A549 (cell line): ENCODE results near the gene APRT. TPM values are rescaled to one million over a fixed set of nuclear protein-coding genes. Genes with fewer than 3 reads are reported as not detected.

ENCODE experiments used
- ATAC-seq, 2 experiments: fragments of 200-7000 bp in 1 of 2; fragments of >200 bp in 1 of 2; cut with Nextera tagmentation in 1 of 2; cut with Tn5 transposase in 1 of 2; 3 replicates each; pipeline versions ENCODE4 v1.8.0 to v1.9.1; 2018 to 2020; ENCODE audit warnings: mild to moderate bottlenecking in 1 of 2, moderate library complexity in 1 of 2
- CTCF ChIA-PET: fragments of 300-600 bp; sonication (Branson Sonifier 250); formaldehyde crosslinking; extraction: SDS; loops from one replicate; lab custom pipeline; 2021; ENCODE audit warnings: antibody characterized with exemption, inconsistent platforms; lab: Yijun Ruan, JAX
- POLR2A ChIA-PET: fragments of 350-600 bp; formaldehyde crosslinking; extraction: SDS; loops from one replicate; lab custom pipeline; 2021; ENCODE audit warnings: antibody characterized with exemption, inconsistent platforms; lab: Yijun Ruan, JAX
- DNase-seq, 2 experiments: peaks; one replicate each; pipeline versions ENCODE4 v3.0.0 to v3.0.0-alpha.2; 2011 to 2016; ENCODE audit warnings: low read depth in 1 of 2, low spot score in 1 of 2
- FAIRE-seq: peaks from 2 replicates; lab custom pipeline; 2011; peaks lifted over from hg19 to GRCh38; lab: Jason Lieb, UNC
- H3K27ac ChIP-seq, 2 experiments: fragments of >200 bp; sonication (Bioruptor Twin); formaldehyde crosslinking; 3 replicates each; pipeline ENCODE4 v1.5.1; 2016 to 2017
- H3K4me1 ChIP-seq: fragments of >200 bp; sonication (Bioruptor Twin); formaldehyde crosslinking; 3 replicates; pipeline ENCODE4 v1.6.1; 2016
- H3K4me2 ChIP-seq: fragments of >200 bp; sonication (Bioruptor Twin); formaldehyde crosslinking; 3 replicates; pipeline ENCODE4 v1.6.1; 2016
- H3K4me3 ChIP-seq: fragments of >200 bp; sonication (Bioruptor Twin); formaldehyde crosslinking; 3 replicates; pipeline ENCODE4 v1.5.1; 2016
- H3K9me3 ChIP-seq: fragments of >200 bp; sonication (Bioruptor Twin); formaldehyde crosslinking; 3 replicates; pipeline ENCODE4 v1.6.1; 2016
- CBX8 ChIP-seq: fragments of 200-600 bp; sonication (generic); IDR thresholded peaks from 2 replicates; pipeline ENCODE4 v1.6.1; 2016
- CTCF ChIP-seq: fragments of >200 bp; sonication (Bioruptor Twin); formaldehyde crosslinking; IDR thresholded peaks from 3 replicates; pipeline ENCODE4 v1.5.1; 2016
- EHF ChIP-seq: fragments of 250-450 bp; sonication (Bioruptor Pico); IDR thresholded peaks from 2 replicates; pipeline ENCODE4 v1.5.0; 2020; ENCODE audit warnings: mild to moderate bottlenecking
- EHMT2 ChIP-seq: fragments of 200-600 bp; sonication (generic); IDR thresholded peaks from 2 replicates; pipeline ENCODE4 v1.6.1; 2016; ENCODE audit warnings: antibody characterized with exemption, low read depth, mild to moderate bottlenecking, moderate library complexity
- FOSB ChIP-seq: fragments of 250-450 bp; sonication (Bioruptor Pico); IDR thresholded peaks from 2 replicates; pipeline ENCODE4 v1.5.0; 2020; ENCODE audit warnings: mild to moderate bottlenecking, moderate library complexity
- FOSL2 ChIP-seq, 2 experiments: fragments of 450-650 bp in 1 of 2; fragments of >200 bp in 1 of 2; sonication (Bioruptor Twin) in 1 of 2; formaldehyde crosslinking; IDR thresholded peaks; 2 replicates each; pipeline versions ENCODE4 v1.5.0 to v1.6.1; 2016 to 2020; ENCODE audit warnings: mild to moderate bottlenecking in 1 of 2, moderate library complexity in 1 of 2
- FOXS1 ChIP-seq: fragments of 250-450 bp; sonication (Bioruptor Pico); IDR thresholded peaks from 2 replicates; pipeline ENCODE4 v1.5.0; 2020; ENCODE audit warnings: mild to moderate bottlenecking, moderate library complexity
- HES2 ChIP-seq: fragments of >200 bp; sonication (Bioruptor Twin); formaldehyde crosslinking; IDR thresholded peaks from 2 replicates; pipeline ENCODE4 v1.6.1; 2016
- HOXA7 ChIP-seq: fragments of 250-450 bp; sonication (Bioruptor Pico); IDR thresholded peaks from 2 replicates; pipeline ENCODE4 v1.5.0; 2020; ENCODE audit warnings: mild to moderate bottlenecking, moderate library complexity
- HOXB13 ChIP-seq: fragments of 250-450 bp; sonication (Bioruptor Pico); IDR thresholded peaks from 2 replicates; pipeline ENCODE4 v1.5.0; 2020; ENCODE audit warnings: low read depth, mild to moderate bottlenecking, moderate library complexity
- KDM1A ChIP-seq: fragments of 200-600 bp; sonication (generic); IDR thresholded peaks from 2 replicates; pipeline ENCODE4 v1.6.1; 2016; ENCODE audit warnings: low read depth, mild to moderate bottlenecking
- MAFK ChIP-seq: fragments of 450-650 bp; IDR thresholded peaks from 2 replicates; pipeline ENCODE4 v1.6.1; 2014; ENCODE audit not compliant: partially characterized antibody
- MYC ChIP-seq: IDR thresholded peaks from 2 replicates; pipeline ENCODE4 v1.6.1; 2012; ENCODE audit warnings: mild to moderate bottlenecking, inconsistent platforms, low read length, improper control_type of control experiment, borderline replicate concordance
- NFE2L2 ChIP-seq: fragments of 150-350 bp; conservative IDR thresholded peaks from 2 replicates; pipeline ENCODE4 v1.6.1; 2014; ENCODE audit warnings: low read length
- PHF8 ChIP-seq: fragments of 200-600 bp; sonication (generic); IDR thresholded peaks from 2 replicates; pipeline ENCODE4 v1.6.1; 2016; ENCODE audit warnings: low read depth, mild to moderate bottlenecking, antibody characterized with exemption, moderate library complexity, borderline replicate concordance
- POLR2A ChIP-seq: IDR thresholded peaks from 2 replicates; pipeline ENCODE4 v1.6.1; 2012; ENCODE audit warnings: mild to moderate bottlenecking, low read length
- RAD21 ChIP-seq, 2 experiments: fragments of >200 bp in 1 of 2; sonication (Bioruptor Twin) in 1 of 2; formaldehyde crosslinking in 1 of 2; IDR thresholded peaks in 1 of 2; conservative IDR thresholded peaks in 1 of 2; 2 replicates in 1 of 2; 3 replicates in 1 of 2; pipeline ENCODE4 v1.6.1; 2012 to 2018; ENCODE audit warnings: inconsistent platforms in 1 of 2
- RARB ChIP-seq: fragments of 250-450 bp; sonication (Bioruptor Pico); IDR thresholded peaks from 2 replicates; pipeline ENCODE4 v1.8.0; 2021; ENCODE audit warnings: mild to moderate bottlenecking, moderate library complexity
- RCOR1 ChIP-seq: fragments of 150-350 bp; IDR thresholded peaks from 2 replicates; pipeline ENCODE4 v1.6.1; 2014; ENCODE audit warnings: antibody characterized with exemption, low read length, low read depth
- REST ChIP-seq: fragments of 200-600 bp; sonication (generic); IDR thresholded peaks from 2 replicates; pipeline ENCODE4 v1.6.1; 2016; ENCODE audit warnings: antibody characterized with exemption, mild to moderate bottlenecking, moderate library complexity
- RFX5 ChIP-seq: fragments of 450-650 bp; IDR thresholded peaks from 2 replicates; pipeline ENCODE4 v1.7.1; 2014; ENCODE audit warnings: antibody characterized with exemption, mild to moderate bottlenecking, moderate library complexity
- RNF2 ChIP-seq: fragments of 200-600 bp; sonication (generic); IDR thresholded peaks from 2 replicates; pipeline ENCODE4 v1.6.1; 2016; ENCODE audit warnings: low read depth, mild to moderate bottlenecking, antibody characterized with exemption, moderate library complexity, borderline replicate concordance
- TFCP2L1 ChIP-seq: fragments of 250-450 bp; sonication (Bioruptor Pico); IDR thresholded peaks from 2 replicates; pipeline ENCODE4 v1.5.0; 2021; ENCODE audit warnings: mild to moderate bottlenecking
- TP53 ChIP-seq: fragments of 250-450 bp; sonication (Bioruptor Pico); IDR thresholded peaks from 2 replicates; pipeline ENCODE4 v1.5.0; 2021; ENCODE audit warnings: mild to moderate bottlenecking, moderate library complexity
- ZC3H11A ChIP-seq: fragments of 450-650 bp; IDR thresholded peaks from 2 replicates; pipeline ENCODE4 v1.6.1; 2014; ENCODE audit warnings: antibody characterized with exemption, mild to moderate bottlenecking
- ZFP36 ChIP-seq: fragments of 450-650 bp; IDR thresholded peaks from 2 replicates; pipeline ENCODE4 v1.6.1; 2014; ENCODE audit warnings: borderline replicate concordance; ENCODE audit not compliant: partially characterized antibody
- ZSCAN20 ChIP-seq: fragments of 250-450 bp; sonication (Bioruptor Pico); IDR thresholded peaks from 2 replicates; pipeline ENCODE4 v1.8.0; 2022; ENCODE audit warnings: mild to moderate bottlenecking, moderate library complexity
- WGBS: methylation state at CpG from one replicate; pipeline ENCODE4 v1.1.6; 2017; ENCODE audit errors: missing lambda C conversion rate; 5-methylcytosine and 5-hydroxymethylcytosine counted together
- polyA plus RNA-seq, 4 experiments: library from polyadenylated mRNA; depleted of rRNA in 3 of 4; stranded (reverse); fragments of >200 nt; fragmentation: RNase III in 1 of 4; extraction: RNeasy Plus Mini Kit Qiagen cat#74134 plus additional on column Dnase treatment in 1 of 4; gene quantifications; 2 replicates in 3 of 4; 3 replicates in 1 of 4; pipeline ENCODE4 v1.2.3, GENCODE V29; 2011 to 2017
- TF ChIP-seq, protein P1 (sequence below): IDR thresholded peaks from 2 replicates; pipeline ENCODE4 v1.6.1; 2012
- TF ChIP-seq, protein P2 (sequence below): fragments of 250-450 bp; sonication (Bioruptor Pico); IDR thresholded peaks from 2 replicates; pipeline ENCODE4 v1.5.0; 2021; ENCODE audit warnings: mild to moderate bottlenecking, moderate library complexity, borderline replicate concordance
- TF ChIP-seq, protein P3 (sequence below): IDR thresholded peaks from 2 replicates; pipeline ENCODE4 v1.6.1; 2012; ENCODE audit warnings: low read depth, borderline replicate concordance

Gene APRT
- polyA plus RNA-seq, 2 of the 4 experiments (the other 2 are of a cell fraction), result 115 to 258 TPM

- ATAC-seq (peak; percentile 56 to 72), DNase-seq (peak; percentile 41 to 87), FAIRE-seq (no peak)
- H3K27ac ChIP-seq, result peak overlapping the region; percentile 98 to 99
- H3K4me2 ChIP-seq, result peak overlapping the region; percentile 99
- 3% methylated on average over 21 of the region's 65 CpGs for whole genome bisulfite sequencing
- POLR2A ChIA-PET, result interaction anchor here (0.8 to 4.8 kb wide), 10 partner anchors 8 to 405 kb away, joined by 3 to 33 read pairs (median 4); partner anchors contain the start of genes ACSF3, CDT1, GALNS and PIEZO1
- no peaks in the 10 kb centered on the region for H3K9me3 ChIP-seq
- CTCF ChIA-PET, result interaction anchor here (0.9 to 3.8 kb wide), 12 partner anchors 10 to 405 kb away, joined by 3 to 28 read pairs (median 6); partner anchors contain the start of genes CDH15, GALNS and TRAPPC2L
- peak overlapping the region; percentile 83 for H3K4me3 ChIP-seq
- H3K4me1 ChIP-seq, result peaks cover 21% of the 10 kb centered on the region
- TF ChIP-seq MAFK (no peak), ZC3H11A (no peak), EHMT2 (no peak), ZSCAN20 (no peak), CBX8 (no peak), HOXA7 (no peak), RAD21 (conservative IDR thresholded peaks at IDR 0.05 in 1 of 2, IDR thresholded peaks at IDR 0.05 in 1 of 2) (no peak), HOXB13 (CRISPR knock-in tag) (no peak), RARB (CRISPR knock-in tag) (no peak), FOSB (CRISPR knock-in tag) (no peak), PHF8 (peak; percentile 79; the same call in 1 of the 2 replicates), RFX5 (no peak), ZFP36 (peak; percentile 62), HES2 (no peak), CTCF (no peak), REST (no peak; the same call in 1 of the 2 replicates), RCOR1 (no peak), NFE2L2 (no peak), POLR2A (peak; percentile 35), EHF (CRISPR knock-in tag) (peak; percentile 79; the same call in 1 of the 2 replicates), TP53 (no peak), KDM1A (no peak), FOSL2 (IDR thresholded peaks at IDR 0.05) (no peak), FOSL2 (CRISPR knock-in tag; IDR thresholded peaks at IDR 0.05) (no peak), TFCP2L1 (no peak), RNF2 (no peak), MYC (no peak; the same call in 1 of the 2 replicates), FOXS1 (CRISPR knock-in tag) (no peak)
- TF ChIP-seq, protein P1, sequence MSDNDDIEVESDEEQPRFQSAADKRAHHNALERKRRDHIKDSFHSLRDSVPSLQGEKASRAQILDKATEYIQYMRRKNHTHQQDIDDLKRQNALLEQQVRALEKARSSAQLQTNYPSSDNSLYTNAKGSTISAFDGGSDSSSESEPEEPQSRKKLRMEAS, result peak; percentile 97
- TF ChIP-seq, protein P2, sequence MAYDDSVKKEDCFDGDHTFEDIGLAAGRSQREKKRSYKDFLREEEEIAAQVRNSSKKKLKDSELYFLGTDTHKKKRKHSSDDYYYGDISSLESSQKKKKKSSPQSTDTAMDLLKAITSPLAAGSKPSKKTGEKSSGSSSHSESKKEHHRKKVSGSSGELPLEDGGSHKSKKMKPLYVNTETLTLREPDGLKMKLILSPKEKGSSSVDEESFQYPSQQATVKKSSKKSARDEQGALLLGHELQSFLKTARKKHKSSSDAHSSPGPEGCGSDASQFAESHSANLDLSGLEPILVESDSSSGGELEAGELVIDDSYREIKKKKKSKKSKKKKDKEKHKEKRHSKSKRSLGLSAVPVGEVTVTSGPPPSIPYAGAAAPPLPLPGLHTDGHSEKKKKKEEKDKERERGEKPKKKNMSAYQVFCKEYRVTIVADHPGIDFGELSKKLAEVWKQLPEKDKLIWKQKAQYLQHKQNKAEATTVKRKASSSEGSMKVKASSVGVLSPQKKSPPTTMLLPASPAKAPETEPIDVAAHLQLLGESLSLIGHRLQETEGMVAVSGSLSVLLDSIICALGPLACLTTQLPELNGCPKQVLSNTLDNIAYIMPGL, result no peak
- TF ChIP-seq, protein P3, sequence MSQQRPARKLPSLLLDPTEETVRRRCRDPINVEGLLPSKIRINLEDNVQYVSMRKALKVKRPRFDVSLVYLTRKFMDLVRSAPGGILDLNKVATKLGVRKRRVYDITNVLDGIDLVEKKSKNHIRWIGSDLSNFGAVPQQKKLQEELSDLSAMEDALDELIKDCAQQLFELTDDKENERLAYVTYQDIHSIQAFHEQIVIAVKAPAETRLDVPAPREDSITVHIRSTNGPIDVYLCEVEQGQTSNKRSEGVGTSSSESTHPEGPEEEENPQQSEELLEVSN, result peak; percentile 95
These were observed 588 bp downstream of the APRT start for GRCh38 chr16:88810912-88811768.
